ENCODE data around the gene BRSK2. TPM values are rescaled to one million over a fixed set of nuclear protein-coding genes. Genes with fewer than 3 reads are reported as not detected.

BRSK2 gene
- total RNA-seq, 1 donor from 2014 or later: 59.9 TPM

GRCh38 chr11:1398528-1399235 lies 8.9 kb downstream of the BRSK2 start:
- Mint-ChIP-seq H3K27me3 (ENCODE audit: low read depth) (no peaks in the 10 kb centered on the region), H3K36me3 (ENCODE audit: low read depth) (no peaks in the 10 kb centered on the region), H3K9me3 (no peaks in the 10 kb centered on the region), H3K4me3 (no peak overlapping the region), H3K4me1 (no peaks in the 10 kb centered on the region), H3K27ac (ENCODE audit: unreplicated experiment) (no peak overlapping the region)
- no peak for TF ChIP-seq CTCF (conservative IDR thresholded peaks at IDR 0.05)
- no peak for DNase-seq (ENCODE audit: low read depth, low spot score)

GRCh38 chr11:1399386-1400316 lies 9.9 kb downstream of the BRSK2 start:
- TF ChIP-seq CTCF (conservative IDR thresholded peaks at IDR 0.05): no peak
- no peak overlapping the region for H3K27ac Mint-ChIP-seq (ENCODE audit: unreplicated experiment)
- no peak overlapping the region for H3K4me3 Mint-ChIP-seq
- H3K27me3 Mint-ChIP-seq (ENCODE audit: low read depth): no peaks in the 10 kb centered on the region
- no peak for DNase-seq (ENCODE audit: low read depth, low spot score)
- no peaks in the 10 kb centered on the region for H3K9me3 Mint-ChIP-seq
- H3K36me3 Mint-ChIP-seq (ENCODE audit: low read depth): no peaks in the 10 kb centered on the region
- H3K4me1 Mint-ChIP-seq: no peaks in the 10 kb centered on the region

GRCh38 chr11:1400317-1401170 lies 10.8 kb downstream of the BRSK2 start:
- Mint-ChIP-seq H3K27ac (ENCODE audit: unreplicated experiment) (no peak overlapping the region), H3K4me3 (no peak overlapping the region), H3K36me3 (ENCODE audit: low read depth) (no peaks in the 10 kb centered on the region), H3K27me3 (ENCODE audit: low read depth) (no peaks in the 10 kb centered on the region), H3K4me1 (no peaks in the 10 kb centered on the region), H3K9me3 (no peaks in the 10 kb centered on the region)
- DNase-seq (ENCODE audit: low read depth, low spot score): no peak
- no peak for TF ChIP-seq CTCF (conservative IDR thresholded peaks at IDR 0.05)

- no peak for DNase-seq (ENCODE audit: low read depth, low spot score)
- Mint-ChIP-seq H3K4me1 (no peaks in the 10 kb centered on the region), H3K4me3 (no peak overlapping the region), H3K27ac (ENCODE audit: unreplicated experiment) (no peak overlapping the region), H3K27me3 (ENCODE audit: low read depth) (no peaks in the 10 kb centered on the region), H3K36me3 (ENCODE audit: low read depth) (no peaks in the 10 kb centered on the region), H3K9me3 (no peaks in the 10 kb centered on the region)
- no peak for TF ChIP-seq CTCF (conservative IDR thresholded peaks at IDR 0.05)
Observed at GRCh38 chr11:1401171-1401445, 11.4 kb downstream of the BRSK2 start.

GRCh38 chr11:1401656-1402221 lies 12.0 kb downstream of the BRSK2 start:
- DNase-seq (ENCODE audit: low read depth, low spot score): peak; percentile 70
- H3K36me3 Mint-ChIP-seq (ENCODE audit: low read depth): no peaks in the 10 kb centered on the region
- H3K4me1 Mint-ChIP-seq: no peaks in the 10 kb centered on the region
- no peak overlapping the region for H3K4me3 Mint-ChIP-seq
- H3K9me3 Mint-ChIP-seq: no peaks in the 10 kb centered on the region
- H3K27me3 Mint-ChIP-seq (ENCODE audit: low read depth): no peaks in the 10 kb centered on the region
- TF ChIP-seq CTCF (conservative IDR thresholded peaks at IDR 0.05): no peak
- H3K27ac Mint-ChIP-seq (ENCODE audit: unreplicated experiment): no peak overlapping the region
